Activated T-cell treated with anti-CD3 and anti-CD28 coated beads for 1 hour (primary cell): Measurements from ENCODE around the gene ZNF280C.
A peak's percentile ranks its signal among the peaks of the same experiment; 100 is the strongest.
"Not testable (repeated sequence)": the region's sequence is repeated elsewhere in the genome, so short reads cannot be mapped to it uniquely, and the experiment has no call there.

Experiments used
- DNase-seq: peaks from one replicate; pipeline ENCODE4 v3.0.0-alpha.2; 2020; ENCODE audit warnings: low read depth

The ZNF280C gene

DNA sequence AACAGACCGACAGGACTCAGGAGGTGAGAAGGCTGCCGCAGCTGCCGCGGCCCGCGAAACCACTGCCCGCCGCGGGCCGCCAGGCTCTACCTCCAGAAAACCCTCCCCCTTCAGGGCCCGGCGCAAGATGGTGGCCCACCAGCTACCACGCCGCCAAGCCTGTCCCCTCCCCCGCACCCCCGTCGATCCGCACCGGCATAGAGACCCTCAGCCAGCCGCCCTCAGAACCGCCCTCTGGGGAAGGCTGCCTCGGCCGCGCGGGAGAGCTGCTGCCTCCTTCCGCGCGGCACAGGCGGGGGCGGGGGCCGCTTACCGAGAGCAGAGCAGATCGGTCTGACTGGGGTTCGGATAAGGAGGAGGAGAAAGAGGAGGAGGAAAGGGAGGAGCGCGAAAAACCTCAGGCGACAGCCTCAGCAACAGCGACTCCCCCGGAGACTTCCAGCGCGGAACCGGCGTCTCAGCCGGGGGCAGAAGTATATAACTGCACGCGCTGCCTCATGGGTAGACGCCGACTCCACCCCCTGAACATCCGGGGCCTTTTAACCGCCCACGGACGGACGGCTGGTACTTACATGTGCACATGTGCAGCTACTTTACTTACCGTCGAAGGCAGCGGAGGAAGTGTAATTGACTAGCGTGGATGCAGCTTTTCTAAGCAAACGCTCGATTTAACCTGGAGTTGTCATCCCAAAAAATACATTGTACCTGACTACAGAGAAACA, at the start of gene ZNF280C:
Gene ZNF280C (minus strand): TSS at position 451 of the 722 bp plus-strand sequence. CDS start 8,450 bp downstream, outside the sequence.
- DNase-seq, result peak; percentile 78

GRCh38 chrX:130304587-130305368, 36.1 kb upstream of the ZNF280C start:
- no peak for DNase-seq

GRCh38 chrX:130301977-130302376, 33.3 kb upstream of the ZNF280C start:
- DNase-seq, result no peak

- no peak for DNase-seq
Observed at GRCh38 chrX:130301405-130301804, 32.7 kb upstream of the ZNF280C start.

DNA sequence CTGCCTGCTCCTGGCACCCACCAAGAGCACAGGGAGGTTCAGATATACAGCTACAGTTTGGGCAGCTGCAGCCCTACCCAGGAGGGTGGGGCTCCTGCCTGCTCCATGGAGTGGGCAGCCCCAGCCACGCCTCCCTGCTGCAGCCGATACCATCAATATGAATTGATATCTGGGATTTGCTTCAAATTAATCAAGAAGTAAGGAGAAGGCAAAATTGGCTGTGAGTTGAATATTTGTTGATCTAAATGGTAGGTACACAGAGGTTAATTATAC, 31.2 kb upstream of the ZNF280C start:
- DNase-seq, result no peak

DNA sequence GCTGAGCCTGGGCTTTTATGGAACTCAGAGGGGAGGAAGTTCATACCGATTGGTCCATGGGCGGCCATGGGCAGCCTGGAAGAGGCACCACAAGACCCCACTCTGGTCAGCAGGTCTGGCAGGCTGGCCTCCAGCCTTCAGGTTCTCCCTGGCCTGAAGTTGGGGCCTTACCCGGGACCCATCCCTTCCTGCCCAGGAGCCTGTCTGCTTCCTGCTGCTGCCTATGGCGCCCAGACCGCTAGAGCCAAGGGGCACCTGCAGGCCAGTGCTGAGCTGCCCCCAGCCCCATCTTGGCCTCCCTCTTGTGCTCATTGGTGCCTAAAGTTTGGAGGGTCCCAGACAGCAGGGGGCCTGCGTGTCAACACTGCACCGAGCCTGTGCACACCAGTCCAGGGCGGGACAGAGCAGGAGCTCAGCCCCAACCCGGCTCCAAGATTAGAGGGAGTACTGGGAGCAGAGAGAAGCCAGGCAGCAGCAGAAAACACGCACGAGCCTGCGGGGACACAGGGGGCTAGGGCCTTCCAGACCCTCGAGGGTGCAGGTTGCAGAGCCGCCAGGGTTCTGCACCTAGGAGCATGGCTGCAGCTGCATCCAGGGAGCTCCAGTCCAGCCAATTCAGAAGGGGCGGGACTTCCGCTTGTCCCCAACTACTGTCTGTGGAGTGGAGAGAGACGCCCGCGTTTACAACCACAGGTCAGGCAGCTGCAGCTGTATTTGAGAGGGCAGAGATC, 30.7 kb upstream of the ZNF280C start:
- DNase-seq, result no peak

- DNase-seq, result no peak
Observed at GRCh38 chrX:130296743-130297142, 28.0 kb upstream of the ZNF280C start.

GRCh38 chrX:130296297-130296678, 27.6 kb upstream of the ZNF280C start:
- DNase-seq, result no peak

DNA sequence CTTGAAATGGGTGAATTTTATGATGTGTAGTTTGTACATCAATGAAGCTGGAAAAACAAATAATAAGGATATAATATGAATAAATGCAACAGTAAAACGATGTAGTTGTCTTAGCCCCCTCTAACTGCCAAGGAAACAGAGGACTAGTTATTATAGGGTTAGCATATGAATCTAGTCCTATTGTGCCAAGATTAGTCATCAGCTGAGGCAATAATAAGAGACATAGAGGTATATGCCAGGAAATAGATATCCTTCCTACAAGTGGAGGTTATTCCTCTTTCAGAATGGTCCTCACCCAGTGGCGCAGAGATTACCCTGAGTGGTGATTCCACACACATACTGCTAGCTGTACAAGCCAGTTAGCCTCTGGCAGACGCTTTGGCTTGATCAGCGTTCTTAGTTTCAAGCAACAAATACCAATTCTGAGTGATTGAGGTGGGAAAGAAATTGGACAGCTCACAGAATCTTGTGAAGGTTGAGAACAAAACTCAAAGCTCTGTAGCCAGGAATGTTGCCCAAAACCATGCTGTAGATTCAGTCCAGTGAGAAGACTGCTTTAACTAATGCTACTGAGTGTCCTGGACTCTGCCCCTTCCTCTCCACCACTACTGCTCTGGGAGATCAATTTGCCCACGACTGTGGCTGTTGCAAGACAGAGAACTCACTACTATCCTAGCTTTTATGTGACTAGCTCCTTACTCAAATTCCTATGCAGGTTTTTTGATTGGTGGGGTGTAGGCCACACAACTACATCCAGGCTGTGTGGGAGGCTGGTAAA, 27.0 kb upstream of the ZNF280C start:
- DNase-seq, result no peak

- DNase-seq, result no peak
Observed at GRCh38 chrX:130287071-130287770, 18.5 kb upstream of the ZNF280C start.

- DNase-seq, result no peak
Observed at GRCh38 chrX:130285710-130286109, 17.0 kb upstream of the ZNF280C start.

GRCh38 chrX:130285069-130285620, 16.4 kb upstream of the ZNF280C start:
- DNase-seq, result no peak

DNA sequence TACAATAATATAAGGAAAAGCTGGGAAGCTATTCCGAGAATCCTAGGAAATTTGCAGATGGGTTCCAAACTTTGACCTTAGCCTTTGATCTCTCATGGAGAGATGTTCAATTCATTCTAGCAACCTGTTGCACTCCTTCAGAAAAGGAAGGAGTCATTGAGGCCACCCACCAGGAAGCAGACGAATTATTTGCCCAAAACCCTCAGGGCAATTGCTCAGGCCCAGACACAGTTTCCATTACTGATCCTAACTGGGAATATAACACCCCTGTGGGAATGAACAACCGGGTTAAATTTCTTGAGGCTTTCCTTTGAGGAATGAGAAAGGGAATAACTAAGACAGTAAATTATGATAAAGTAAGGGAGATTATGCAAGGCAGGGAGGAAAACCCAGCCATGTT, 13.5 kb upstream of the ZNF280C start:
- no peak for DNase-seq

DNA sequence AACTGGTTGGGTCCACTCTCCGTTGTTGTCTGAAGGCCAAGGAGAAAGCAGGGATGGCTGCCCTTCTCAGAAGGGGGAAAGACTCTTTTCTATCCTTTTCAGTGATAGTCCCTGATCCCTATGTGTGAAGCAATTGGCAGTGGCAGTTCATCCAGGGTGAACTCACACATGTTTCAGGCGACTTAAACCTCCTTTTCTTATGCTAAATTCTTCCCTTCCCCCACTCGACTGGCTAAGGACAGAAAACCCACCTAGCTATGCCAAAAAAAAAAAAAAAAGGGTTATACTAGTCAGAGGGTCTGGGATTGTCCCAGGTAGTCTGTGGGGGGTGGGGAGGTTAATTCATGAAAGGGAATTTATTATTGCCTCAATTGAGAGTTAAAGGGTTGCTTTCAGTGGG, 12.2 kb upstream of the ZNF280C start:
- no peak for DNase-seq

- DNase-seq, result not testable (repeated sequence)
Observed at GRCh38 chrX:130272253-130272652, 3.6 kb upstream of the ZNF280C start.

GRCh38 chrX:130269391-130269790, 692 bp upstream of the ZNF280C start:
- DNase-seq, result not testable (repeated sequence)

DNA sequence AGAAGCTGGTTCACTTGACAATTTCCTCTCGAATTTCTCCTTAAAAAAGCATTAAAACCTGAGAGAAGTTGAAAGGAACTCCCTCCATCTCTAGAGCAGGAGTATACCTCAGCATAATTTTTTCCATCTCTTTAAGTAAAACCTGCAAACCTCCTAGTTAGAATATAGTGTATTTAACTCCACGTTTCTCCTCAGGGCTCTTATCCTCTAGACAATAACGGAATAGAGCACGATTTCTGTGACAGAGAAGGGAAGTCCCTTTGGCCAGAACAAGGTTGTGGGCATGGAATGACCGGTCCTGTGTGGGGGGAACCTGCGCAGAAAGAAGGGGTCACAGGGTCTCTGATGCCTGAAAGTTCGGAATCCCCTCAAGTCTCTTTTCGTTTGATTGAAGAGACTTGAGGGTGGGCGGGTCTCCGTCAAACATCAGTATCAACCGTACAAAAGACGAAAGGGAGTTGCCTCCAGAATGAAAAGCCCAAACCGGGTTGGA, 697 bp downstream of the ZNF280C start:
- no peak for DNase-seq

- no peak for DNase-seq
Observed at GRCh38 chrX:130264573-130264972, 4.1 kb downstream of the ZNF280C start.

DNA sequence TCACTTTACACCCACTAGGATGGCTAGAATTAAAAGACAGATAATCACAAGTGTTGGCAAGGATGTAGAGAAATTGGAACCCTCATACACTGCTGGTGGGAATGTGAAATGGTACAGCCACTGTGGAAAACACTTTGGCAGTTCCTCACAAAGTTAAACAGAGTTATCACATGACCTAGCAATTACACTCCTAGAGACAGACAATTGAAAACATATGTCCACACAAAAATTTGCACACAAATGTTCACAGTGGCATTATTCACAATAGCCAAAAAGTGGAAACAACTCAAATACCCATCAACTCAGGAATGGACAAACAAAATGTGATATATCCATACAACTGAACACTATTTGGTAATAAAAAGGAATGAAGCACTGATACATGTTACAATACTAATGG, 5.7 kb downstream of the ZNF280C start:
- no peak for DNase-seq

GRCh38 chrX:130262231-130262630, 6.5 kb downstream of the ZNF280C start:
- DNase-seq, result no peak

DNA sequence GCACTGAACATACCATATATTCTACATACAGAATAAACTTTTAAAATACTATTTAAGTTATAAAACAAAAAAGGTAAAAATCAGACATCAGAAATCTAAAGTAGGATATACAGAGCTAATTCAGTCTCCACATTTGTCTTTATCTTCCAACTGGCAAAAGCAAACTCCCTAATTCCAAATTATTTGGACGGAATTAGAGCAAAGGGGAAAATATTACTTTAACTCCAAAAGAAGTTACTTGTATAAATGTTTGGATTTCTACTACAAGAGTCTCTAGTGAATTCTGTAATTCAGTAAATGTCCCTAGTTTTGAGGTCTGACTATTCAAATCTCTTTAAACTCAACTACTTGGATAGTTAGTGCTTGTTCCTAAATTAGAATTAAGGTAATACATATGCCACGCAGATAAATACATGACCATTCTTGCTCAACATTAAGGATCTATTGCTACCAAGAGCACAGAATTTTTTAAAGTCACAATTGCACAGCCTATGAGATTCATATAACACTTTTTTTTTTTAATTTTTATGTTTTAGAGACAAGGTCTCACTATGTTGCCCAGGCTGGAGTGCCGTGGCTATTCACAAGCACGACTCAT, 7.3 kb downstream of the ZNF280C start:
- DNase-seq, result no peak
